ENCODE data around the gene PTPRG.

The PTPRG gene

GRCh38 chr3:61961900-61962299 is 400.5 kb downstream of the PTPRG start:
- no peak for DNase-seq (ENCODE audit: low read depth in 2 of 2)

- no peak for DNase-seq (ENCODE audit: low read depth in 2 of 2)
Observed at GRCh38 chr3:61964566-61964965, 403.2 kb downstream of the PTPRG start.

- no peak for DNase-seq (ENCODE audit: low read depth in 2 of 2)
Observed at GRCh38 chr3:61965770-61966131, 404.4 kb downstream of the PTPRG start.

GRCh38 chr3:61966200-61966599 is 404.8 kb downstream of the PTPRG start:
- no peak for DNase-seq (ENCODE audit: low read depth in 2 of 2)

GRCh38 chr3:61967019-61967418 is 405.6 kb downstream of the PTPRG start:
- no peak for DNase-seq (ENCODE audit: low read depth in 2 of 2)

- no peak for DNase-seq (ENCODE audit: low read depth in 2 of 2)
Observed at GRCh38 chr3:61967937-61968336, 406.6 kb downstream of the PTPRG start.

- DNase-seq (ENCODE audit: low read depth in 2 of 2), result no peak
Observed at GRCh38 chr3:61974662-61975061, 413.3 kb downstream of the PTPRG start.

GRCh38 chr3:61975199-61975598 is 413.8 kb downstream of the PTPRG start:
- no peak for DNase-seq (ENCODE audit: low read depth in 2 of 2)

GRCh38 chr3:61975936-61976335 is 414.6 kb downstream of the PTPRG start:
- no peak for DNase-seq (ENCODE audit: low read depth in 2 of 2)

GRCh38 chr3:61978460-61979419 is 417.4 kb downstream of the PTPRG start:
- no peak for DNase-seq (ENCODE audit: low read depth in 2 of 2)

GRCh38 chr3:61979638-61980037 is 418.3 kb downstream of the PTPRG start:
- no peak for DNase-seq (ENCODE audit: low read depth in 2 of 2)

- no peak for DNase-seq (ENCODE audit: low read depth in 2 of 2)
Observed at GRCh38 chr3:61980041-61980440, 418.7 kb downstream of the PTPRG start.

- DNase-seq (ENCODE audit: low read depth in 2 of 2), result no peak
Observed at GRCh38 chr3:61981060-61981459, 419.7 kb downstream of the PTPRG start.

GRCh38 chr3:61983479-61983878 is 422.1 kb downstream of the PTPRG start:
- no peak for DNase-seq (ENCODE audit: low read depth in 2 of 2)

GRCh38 chr3:61985020-61985419 is 423.6 kb downstream of the PTPRG start:
- DNase-seq (ENCODE audit: low read depth in 2 of 2), result no peak

- no peak for DNase-seq (ENCODE audit: low read depth in 2 of 2)
Observed at GRCh38 chr3:61986473-61986872, 425.1 kb downstream of the PTPRG start.

GRCh38 chr3:61989681-61990080 is 428.3 kb downstream of the PTPRG start:
- no peak for DNase-seq (ENCODE audit: low read depth in 2 of 2)

- no peak for DNase-seq (ENCODE audit: low read depth in 2 of 2)
Observed at GRCh38 chr3:61990327-61991027, 429.1 kb downstream of the PTPRG start.

GRCh38 chr3:61991706-61992105 is 430.3 kb downstream of the PTPRG start:
- DNase-seq (ENCODE audit: low read depth in 2 of 2), result no peak

- no peak for DNase-seq (ENCODE audit: low read depth in 2 of 2)
Observed at GRCh38 chr3:61996366-61996765, 435.0 kb downstream of the PTPRG start.

- no peak for DNase-seq (ENCODE audit: low read depth in 2 of 2)
Observed at GRCh38 chr3:61997101-61997500, 435.7 kb downstream of the PTPRG start.

- DNase-seq (ENCODE audit: low read depth in 2 of 2), result no peak
Observed at GRCh38 chr3:62003835-62004234, 442.5 kb downstream of the PTPRG start.

GRCh38 chr3:62007036-62007435 is 445.7 kb downstream of the PTPRG start:
- DNase-seq (ENCODE audit: low read depth in 2 of 2), result no peak
